ENCODE results near the gene MUC2.

Gene MUC2

DNA sequence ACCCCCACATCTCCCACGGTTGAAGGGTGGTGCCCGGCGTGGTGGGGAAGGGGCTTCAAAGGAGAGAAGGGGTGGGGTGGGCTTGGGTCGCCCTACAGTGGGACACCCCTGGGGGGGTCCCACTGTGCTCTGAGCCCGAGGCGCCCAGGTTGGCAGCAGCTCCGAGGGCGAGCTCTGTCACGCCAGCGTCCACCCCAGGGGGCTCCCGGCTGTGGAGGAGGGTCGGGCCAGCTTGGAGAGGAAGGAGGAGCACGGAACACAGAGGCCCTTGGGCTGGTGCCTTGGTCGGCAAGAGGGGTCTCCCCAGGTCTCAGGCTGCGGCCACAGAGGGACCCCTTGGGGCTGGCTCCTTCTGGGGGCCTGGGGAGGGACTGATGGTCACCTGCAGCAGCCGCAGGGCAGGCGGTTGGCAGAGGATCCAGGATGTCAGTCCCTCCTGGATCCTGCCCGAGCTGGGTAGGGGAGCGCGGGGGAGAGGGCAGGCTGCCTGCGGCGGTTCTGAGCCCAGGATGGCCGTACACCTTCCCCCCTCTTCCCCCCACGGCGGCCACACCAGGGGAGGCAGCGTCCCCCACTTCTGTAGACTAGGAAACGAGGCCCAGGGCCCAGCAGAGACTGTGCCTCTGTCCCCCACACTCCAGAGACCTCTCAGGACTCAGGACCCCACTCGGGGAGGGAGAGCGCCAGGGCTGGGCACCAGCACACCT is 38.9 kb upstream of the MUC2 start:
- DNase-seq (ENCODE audit: low read depth, low spot score), result no peak
- H3K4me3 ChIP-seq (ENCODE audit: low read depth, low read length), result no peak overlapping the region
- no peak for TF ChIP-seq CTCF (IDR thresholded peaks at IDR 0.05; ENCODE audit: insufficient read depth, low read length, missing control alignments)
- CTCF ChIA-PET, result no interaction called here
- POLR2A ChIA-PET, result interaction anchor here (0.6 kb wide), 1 partner anchor 156 kb away, joined by 3 read pairs; no protein-coding TSS in a partner anchor

DNA sequence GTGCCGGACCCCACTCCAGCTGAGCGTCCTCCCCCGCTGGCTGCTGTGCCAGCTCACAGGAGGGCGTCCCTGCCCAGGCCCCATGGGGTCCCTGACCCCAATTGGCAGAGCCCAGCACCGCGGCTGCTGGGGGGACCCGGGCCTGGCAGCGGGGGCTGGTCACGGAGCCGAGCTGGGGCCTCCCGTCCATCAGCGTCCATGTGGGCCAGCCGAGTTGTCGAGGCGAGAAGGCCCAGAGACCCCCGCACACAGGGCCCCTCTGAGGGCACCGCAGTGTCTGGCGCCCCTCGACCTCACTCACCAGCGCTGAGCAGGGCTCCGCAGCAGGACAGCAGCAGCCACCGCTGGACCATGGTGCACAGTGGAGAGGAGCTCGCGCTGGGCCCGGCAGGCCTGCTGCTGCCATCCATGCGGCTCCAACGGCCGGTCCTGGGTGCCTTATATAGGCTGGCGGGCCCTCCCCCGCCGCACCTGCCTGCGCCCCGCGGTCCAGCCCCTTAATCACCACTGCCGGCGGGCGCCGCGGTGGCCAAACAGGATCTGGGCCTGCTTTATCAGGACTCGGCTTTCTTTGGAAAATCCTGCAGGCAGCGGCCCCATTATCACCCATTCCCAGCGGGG is 38.3 kb upstream of the MUC2 start, which contains the start of gene MUC6:
Gene MUC6 (minus strand): TSS at position 416 of the 621 bp plus-strand sequence. CDS start 63 bp downstream, at position 353.
- no peak within 1 kb of the TSS for H3K4me3 ChIP-seq (ENCODE audit: low read depth, low read length)
- no peak for DNase-seq (ENCODE audit: low read depth, low spot score)
- TF ChIP-seq CTCF (IDR thresholded peaks at IDR 0.05; ENCODE audit: insufficient read depth, low read length, missing control alignments), result no peak
- CTCF ChIA-PET, result no interaction called here
- POLR2A ChIA-PET, result no interaction called here

DNA sequence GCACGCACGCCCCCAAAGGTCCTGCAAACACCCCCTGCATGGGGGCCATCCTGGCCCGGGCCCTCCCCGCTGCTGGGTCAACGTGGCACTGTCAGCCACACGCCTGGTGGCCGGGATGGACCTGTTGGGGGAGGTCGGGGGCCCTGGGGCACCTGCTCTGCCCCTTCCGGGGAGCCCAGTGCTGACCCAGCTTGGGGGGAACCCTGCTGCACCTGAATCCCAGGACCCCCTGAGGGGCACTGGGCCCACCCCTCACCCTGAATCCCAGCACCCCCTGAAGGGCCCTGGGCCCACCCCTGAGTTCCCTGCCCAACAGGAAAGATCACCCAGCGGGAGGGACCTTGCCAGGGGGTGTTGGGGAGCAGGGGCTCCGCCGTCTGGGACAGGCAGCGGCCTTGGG is 37.7 kb upstream of the MUC2 start:
- CTCF ChIA-PET, result no interaction called here
- no peak for TF ChIP-seq CTCF (IDR thresholded peaks at IDR 0.05; ENCODE audit: insufficient read depth, low read length, missing control alignments)
- no peak for DNase-seq (ENCODE audit: low read depth, low spot score)
- POLR2A ChIA-PET, result no interaction called here
- no peak overlapping the region for H3K4me3 ChIP-seq (ENCODE audit: low read depth, low read length)

DNA sequence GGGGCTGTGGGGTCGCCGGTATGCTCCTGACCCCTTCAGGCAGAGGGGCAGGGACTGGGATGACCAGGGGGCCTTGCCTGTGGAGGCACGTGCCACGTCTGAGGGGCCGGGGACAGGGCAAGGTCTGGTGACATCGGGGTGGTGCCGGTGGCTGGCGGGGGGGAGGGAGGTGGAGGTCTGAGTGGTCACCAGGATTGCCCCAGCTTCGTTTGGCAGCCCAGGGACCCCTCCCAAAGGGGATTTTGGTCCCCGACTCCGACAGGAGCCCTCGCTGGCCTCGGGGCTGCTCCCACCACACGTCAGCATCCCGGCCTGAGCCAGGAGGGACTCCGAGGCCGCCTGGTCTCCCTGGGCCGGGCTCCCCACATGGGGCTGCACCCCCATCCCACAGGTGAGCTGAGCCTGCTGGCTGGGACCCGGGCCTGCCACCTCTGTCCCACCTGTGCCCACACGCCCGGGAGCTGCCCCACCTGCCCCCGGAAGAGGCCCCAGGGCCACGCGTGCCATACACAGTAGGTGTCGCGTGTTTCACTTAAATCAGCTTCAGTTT is 37.1 kb upstream of the MUC2 start:
- ChIA-PET POLR2A (no interaction called here), CTCF (no interaction called here)
- no peak overlapping the region for H3K4me3 ChIP-seq (ENCODE audit: low read depth, low read length)
- no peak for DNase-seq (ENCODE audit: low read depth, low spot score)
- no peak for TF ChIP-seq CTCF (IDR thresholded peaks at IDR 0.05; ENCODE audit: insufficient read depth, low read length, missing control alignments)

- POLR2A ChIA-PET, result no interaction called here
- CTCF ChIA-PET, result no interaction called here
- DNase-seq (ENCODE audit: low read depth, low spot score), result no peak
- no peak overlapping the region for H3K4me3 ChIP-seq (ENCODE audit: low read depth, low read length)
- no peak for TF ChIP-seq CTCF (IDR thresholded peaks at IDR 0.05; ENCODE audit: insufficient read depth, low read length, missing control alignments)
Measured at GRCh38 chr11:1038361-1038760, 36.3 kb upstream of the MUC2 start.

GRCh38 chr11:1038921-1039320 is 35.8 kb upstream of the MUC2 start:
- H3K4me3 ChIP-seq (ENCODE audit: low read depth, low read length), result no peak overlapping the region
- DNase-seq (ENCODE audit: low read depth, low spot score), result no peak
- CTCF ChIA-PET, result no interaction called here
- TF ChIP-seq CTCF (IDR thresholded peaks at IDR 0.05; ENCODE audit: insufficient read depth, low read length, missing control alignments), result no peak
- POLR2A ChIA-PET, result no interaction called here

Measured in AG04449 (cell line).